Activated CD4-positive, alpha-beta T cell treated with anti-CD3 and anti-CD28 coated beads, Interleukin-2, amount 50 U/mL, for 16 hours (primary cell): Measurements from ENCODE around the gene DENND1A.

ENCODE experiments used
- DNase-seq: peaks from one replicate; pipeline ENCODE4 v3.0.0-alpha.2; 2020

DENND1A gene

DNA sequence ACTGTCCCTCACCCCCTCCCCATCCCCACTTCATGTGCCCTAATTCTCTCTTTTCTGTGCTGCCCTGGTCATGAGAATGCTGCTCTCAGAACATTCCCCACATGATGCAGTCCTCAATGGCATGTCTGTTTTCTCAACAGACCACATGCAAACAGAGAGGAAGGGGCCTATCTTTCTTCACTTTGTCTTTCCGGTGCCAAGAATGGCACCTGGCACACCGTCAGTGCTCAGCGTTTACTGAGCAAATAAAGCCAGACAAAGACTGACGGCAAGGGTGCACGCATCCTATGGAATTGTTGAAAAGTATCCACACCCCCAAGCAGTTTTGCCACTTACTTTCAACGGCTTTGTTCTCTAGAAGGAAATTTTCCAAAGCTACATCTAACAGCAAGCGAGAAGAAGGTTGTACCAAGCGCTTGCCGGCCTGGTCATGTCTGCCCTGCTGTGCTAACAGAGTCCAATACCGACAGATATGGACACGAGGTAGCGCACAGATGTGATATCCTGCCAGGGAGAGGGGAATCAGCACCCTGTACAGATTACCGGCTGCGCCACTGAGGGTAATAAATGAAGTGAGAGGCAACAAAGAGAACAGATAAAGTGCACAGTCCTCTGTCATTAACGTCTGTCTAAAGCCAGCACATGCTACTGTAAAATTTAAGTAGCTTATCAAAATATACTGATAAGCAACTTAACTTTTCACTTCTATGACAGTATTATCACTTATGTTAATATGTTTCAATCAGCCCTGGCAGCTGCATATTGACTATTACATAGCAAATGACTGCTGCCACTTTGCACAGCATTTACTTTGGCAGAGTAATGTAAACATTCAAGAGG, 251.7 kb downstream of the DENND1A start:
- no peak for DNase-seq

DNA sequence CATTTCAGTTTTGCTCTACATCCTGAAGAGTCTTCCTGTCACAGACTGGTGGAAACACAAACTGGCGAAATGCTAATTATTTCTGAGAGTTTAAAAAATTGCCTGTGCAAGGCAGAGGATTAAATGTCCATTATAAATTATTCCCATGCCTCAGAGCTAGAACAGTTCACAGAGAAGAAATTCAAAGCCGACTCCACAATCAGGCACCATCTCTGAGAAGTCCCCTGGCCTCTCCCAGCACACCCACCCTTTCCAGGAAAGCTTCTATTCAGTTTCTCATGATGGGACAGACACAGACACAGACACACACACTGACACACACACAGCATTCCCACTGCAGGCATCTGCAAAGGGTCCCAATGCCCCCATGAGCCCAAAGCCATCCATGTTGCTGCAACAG, 253.1 kb downstream of the DENND1A start:
- no peak for DNase-seq

DNA sequence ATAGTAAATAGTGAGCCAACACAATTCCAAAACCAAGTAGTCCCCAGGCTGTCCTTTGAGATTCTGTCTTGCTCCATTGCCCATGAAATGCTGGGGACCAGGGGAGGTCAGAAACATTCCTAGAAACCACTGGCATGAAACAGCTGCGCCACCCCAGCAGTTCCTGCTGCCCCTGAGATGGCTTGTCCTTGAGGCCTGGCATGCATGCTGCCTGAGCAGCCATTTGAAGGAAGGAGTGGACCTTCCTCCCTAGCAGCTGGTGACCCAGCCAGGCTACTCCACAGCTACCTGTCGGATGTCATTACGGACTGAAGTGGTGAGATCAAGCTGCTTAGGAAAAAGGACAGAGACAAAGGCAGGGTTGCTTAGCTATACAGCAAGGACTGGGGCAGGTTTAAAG, 260.6 kb downstream of the DENND1A start:
- DNase-seq: no peak

DNA sequence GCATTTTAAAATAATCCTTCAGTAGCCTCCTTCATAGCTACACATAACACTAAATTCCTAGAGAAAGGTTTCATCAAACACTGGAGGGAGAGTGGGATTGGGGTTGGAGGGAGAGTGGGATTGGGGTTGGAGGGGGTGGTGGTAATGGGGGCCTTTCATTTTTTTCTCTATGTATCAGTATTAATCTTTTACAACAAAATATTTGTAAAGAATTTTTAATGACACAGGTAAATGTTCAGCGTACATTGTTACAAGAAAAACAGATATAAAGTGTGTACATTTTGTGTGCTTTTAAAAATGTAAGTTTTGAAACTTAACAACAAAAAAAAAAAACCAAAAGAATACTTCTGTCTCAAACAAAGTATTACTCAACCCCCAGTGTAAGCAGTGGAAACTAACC, 266.4 kb downstream of the DENND1A start:
- no peak for DNase-seq

DNA sequence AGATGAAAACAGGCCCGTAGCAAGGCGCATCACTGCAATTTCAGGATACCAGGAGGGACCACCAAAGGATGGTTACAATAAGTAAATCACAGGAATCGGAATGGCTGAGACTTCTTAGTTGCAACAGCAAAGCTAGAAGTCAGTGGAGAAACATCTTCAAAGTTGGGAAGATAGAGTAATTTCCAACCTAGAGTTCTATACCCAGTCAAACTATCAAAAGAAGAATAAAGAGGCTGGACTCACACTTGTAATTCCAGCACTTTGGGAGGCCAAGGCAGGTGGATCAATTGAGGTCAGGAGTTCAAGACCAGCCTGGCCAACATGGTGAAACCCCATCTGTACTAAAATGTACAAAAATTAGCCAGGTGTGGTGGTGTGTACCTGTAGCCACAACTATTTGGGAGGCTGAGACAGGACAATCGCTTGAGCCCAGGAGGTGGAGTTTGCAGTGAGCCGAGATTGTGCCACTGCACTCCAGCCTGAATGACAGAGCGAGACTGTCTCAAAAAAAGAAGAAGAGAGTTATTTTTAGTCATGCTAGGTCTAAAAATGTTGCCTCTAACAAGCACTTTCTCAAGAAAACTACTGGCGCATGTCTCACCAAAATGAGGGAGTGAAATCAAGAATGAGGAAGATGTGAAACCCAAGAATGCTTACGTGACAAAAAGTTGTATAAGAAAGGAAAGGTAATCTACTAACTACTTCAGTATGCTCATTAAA, 267.7 kb downstream of the DENND1A start:
- DNase-seq: no peak

DNA sequence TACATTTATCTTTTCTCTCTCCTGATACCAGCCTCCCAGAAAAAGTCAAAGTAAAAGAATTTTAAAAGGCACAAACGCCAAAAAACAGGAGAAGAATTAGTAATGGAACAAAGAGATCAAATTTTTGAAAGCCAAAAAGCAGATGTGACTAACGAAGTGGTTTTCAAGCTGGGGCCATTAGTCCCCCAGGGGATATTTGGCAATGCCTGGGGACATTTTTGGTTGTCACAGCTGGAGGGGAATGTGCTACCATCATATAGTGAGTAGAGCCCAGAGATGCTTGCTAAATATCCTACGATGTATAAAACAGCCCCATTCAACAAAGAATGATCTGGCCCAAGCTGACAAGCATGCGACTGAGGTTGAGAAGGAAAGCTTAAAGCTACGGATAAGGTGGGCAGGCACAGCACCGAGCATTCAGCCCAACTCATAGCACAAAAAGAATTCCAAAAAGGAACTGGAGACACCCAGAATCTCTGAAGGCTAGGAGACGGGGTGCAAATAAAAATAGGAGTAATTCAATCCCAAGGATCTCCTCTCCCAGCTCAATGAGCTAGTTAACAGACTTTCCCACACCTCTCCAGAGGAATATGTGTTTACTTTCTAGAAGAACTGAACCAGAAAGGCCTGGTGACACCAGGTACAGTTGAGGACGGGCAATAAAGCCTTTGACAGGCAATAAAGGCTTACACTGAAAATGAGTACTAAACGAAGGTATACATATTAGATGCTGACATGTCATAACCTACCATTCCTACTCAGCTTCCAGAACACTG, 269.0 kb downstream of the DENND1A start:
- no peak for DNase-seq

DNA sequence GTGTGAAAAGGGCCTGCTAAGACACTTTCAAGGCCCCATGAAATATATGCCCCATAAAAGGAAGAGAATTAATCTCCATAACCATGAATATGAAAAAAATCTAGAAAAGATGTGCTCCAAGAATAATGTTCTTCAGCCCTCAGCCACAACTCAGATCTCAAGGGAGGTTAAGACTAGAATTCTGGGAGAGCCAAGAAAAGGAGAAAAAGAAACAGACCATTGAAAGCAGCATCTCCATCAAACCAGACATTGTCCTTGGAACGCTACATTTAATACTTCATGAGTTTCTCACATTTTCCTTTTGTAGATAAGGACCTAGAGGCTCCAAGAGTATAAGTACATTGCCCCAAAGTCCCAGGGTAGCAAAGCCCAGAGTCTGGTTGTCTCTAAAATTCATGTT, 270.6 kb downstream of the DENND1A start:
- DNase-seq: no peak

DNA sequence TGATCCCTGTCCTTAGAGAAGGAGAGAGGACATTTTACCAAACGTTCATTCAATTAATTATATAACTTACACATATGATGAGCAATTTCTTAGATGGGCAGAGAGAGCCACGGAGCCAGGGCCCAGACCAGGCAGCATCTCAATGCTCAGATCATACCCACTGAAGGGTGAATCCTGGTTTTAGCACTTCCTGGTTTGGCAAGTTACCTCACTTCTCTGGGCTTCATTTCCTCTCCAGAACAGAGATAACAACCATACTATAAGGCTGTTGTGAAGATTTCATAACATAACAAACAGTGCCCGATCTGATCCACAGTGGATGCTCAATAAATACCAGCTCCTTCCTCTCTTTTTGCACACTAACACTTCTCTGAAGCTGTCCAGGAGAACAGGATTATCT, 271.1 kb downstream of the DENND1A start:
- no peak for DNase-seq

DNA sequence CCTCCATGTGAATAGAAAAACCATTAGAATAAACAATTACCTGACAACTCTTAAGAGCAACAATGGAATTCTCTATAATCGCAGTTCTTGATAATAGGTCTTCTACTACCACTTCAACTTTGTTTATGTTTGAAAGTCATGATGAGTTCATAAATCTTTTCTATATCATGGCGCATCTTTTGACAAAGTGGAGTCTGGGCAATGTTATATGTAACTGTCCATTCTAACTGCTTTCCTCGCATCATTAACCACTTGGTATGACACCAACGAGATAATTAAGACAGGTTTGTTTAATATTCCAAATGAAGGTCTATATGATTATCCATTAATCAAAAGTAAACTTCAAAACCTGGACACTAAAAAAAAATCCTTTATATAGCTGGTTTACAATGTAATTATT, 272.0 kb downstream of the DENND1A start:
- DNase-seq: no peak

DNA sequence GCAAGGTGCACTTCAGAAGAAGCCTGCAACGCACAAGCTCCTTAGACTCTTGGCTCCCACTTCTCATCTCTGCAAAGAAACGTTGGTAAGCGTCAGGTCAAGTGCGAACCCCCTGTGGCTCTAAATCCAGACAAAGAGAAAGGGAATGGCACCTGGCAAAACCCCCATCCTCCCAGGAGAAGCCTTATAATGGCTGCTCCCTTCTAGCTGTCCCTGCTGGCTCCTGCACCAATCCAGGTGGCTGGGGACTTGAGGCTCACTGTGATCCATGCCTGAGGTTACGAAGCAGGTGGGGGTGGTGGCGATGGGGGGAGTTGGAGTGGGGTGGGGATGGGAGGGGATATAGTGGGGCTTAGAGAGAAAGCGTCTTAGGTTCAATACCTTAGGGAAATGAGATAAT, 272.8 kb downstream of the DENND1A start:
- no peak for DNase-seq

DNA sequence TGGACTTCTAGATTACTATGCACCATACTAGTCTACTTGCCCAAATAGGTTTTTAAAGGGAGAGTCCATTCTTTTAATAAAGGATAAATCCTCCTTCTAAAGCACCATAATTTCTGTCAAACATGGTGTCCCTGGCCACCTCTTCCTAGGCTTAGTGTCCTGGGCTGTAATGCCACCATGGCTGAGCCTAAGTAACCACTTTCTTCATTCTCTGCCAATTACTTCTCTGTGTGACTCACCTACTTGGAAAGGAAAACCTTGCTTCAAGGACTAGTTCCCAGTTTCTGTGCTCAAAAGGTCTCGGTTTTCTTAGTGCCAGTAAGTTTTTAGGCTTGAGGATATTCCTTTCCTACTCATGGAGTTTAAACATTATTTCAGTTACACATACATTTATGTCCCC, 273.4 kb downstream of the DENND1A start:
- DNase-seq: no peak

DNA sequence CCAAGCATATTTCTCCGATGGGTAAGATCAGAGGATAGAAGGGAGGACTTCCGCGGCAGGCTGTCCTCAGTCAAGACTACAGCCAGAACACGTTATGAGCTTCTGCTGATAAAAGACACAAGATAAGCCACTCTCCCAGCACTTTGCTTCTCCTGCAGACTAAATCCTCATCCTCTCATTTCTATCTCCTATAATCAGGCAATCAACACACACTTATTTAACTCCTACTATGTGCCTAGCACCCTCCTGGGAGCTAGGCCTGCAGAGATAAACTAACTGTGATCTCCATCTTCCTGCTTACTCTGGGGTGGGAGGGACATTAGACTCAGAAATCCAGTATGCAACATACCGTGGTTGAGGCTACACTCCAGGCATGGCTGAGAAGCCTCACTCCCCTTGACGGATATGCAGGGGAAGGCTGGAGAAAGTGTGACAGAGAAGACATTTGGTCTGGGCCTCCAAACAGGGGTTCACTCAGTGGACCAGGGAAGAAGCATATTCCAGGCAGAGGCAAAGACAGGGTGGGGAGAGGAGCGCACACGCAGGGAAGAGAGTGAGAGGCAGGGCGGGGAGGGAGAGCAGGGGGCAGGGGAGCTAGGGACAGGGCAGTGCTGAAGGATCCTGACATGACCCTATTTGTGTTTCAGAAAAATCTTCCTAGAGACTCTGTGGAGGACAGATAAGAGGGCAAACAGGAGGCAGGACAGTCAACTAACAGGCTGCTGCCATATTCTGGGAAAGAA, 274.1 kb downstream of the DENND1A start:
- no peak for DNase-seq

DNA sequence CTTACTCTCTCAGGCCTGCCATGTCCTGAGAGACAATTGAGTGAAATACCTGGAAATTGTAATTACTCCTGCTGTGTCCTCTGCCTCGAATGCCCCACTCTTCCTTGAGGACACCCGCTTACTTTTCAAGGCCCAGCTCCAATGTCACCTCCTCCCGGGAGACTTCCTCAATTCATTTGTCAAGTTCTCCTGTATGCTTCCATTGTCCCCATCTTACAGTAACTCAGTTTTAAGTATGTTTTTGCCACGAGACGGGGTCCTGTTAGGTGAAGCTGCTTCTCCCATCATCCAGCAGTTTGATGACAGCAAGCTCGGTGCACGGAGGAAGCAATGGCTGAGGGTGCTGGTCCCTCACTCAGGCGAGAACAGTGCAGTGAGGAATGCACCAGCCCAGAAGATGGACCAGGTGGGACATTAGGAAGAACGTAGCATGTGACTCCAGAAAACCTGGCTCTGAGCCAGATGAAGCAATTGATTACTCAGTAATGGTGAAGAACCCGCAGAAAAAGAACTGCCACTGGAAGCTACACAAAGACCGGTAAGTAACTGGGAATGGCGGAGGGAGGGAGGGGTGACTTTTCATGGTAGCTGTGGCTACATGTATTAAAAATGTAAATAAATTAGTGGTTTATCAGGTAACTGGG, 274.8 kb downstream of the DENND1A start:
- no peak for DNase-seq

DNA sequence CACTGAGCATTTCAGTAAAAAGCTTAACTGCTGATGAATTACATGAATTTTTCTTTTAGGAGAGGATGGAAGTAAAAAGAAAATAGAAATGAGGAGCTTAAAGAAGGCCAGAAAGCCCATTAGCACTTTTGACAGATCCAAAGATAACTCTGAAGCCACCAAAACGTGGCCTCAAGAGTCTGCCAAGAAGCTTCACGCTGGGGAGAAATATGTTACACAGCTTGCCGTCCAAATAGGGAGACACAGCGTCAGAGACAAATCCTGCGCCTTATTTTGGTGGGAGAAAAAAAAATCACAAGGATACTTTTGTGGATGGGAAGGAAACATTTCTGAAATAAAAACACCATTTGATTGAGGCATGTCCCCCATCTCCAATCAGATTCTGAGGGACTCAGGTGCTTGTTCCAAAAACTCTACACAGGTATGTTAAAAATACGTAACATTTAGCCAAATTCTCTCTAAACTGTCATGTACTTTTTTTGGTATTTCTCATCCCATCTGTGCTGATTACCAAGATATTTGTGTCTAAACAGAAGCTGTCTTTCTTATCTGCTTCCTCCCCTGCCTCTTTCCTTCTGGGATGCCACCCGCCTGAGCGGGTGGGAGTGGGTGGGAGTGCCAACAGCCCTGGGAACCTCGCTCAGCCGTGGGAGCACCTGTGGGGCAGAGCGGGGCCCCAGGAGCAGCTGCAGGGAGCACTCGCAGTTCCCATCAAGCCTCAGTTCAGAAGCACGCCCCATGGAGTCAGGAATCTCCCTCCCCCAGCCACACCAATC, 275.5 kb downstream of the DENND1A start:
- no peak for DNase-seq

DNA sequence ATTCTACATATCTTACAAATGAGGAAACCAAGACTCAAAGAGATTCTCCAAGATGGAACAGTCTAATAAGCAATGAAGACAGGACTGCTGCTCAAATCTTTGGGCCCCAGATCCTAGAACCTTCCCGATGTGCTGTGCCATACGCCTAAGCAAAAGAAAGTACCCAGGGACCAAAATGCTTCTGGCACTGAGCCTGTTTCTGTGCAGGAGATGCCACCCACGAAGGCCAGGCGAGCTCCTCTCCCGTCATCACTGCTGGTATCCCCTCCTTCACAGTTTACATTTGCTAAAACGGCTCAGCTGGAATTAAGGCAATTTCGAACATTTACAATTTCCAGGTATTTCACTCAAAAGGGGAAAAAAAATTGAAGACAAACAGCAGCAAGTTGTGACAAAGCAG, 277.5 kb downstream of the DENND1A start:
- DNase-seq: no peak

DNA sequence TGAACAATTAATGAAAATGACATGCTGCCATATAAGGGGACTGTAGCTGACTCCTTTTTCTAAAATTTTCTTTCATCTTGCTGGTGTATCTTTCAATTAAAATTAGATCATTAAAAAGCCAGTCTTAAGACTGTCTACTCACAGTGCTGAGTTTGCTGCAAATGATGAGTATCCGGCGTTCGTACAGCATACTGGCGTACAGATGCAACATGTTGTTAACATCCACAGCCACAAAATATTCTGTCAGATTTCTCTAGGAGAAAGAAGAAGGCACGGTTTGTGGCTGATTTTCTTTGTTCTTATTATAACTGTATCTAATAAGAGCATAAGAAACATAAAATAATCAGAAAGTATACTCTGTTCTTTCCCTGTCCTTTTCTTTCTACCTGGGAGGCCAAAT, 278.1 kb downstream of the DENND1A start:
- no peak for DNase-seq

DNA sequence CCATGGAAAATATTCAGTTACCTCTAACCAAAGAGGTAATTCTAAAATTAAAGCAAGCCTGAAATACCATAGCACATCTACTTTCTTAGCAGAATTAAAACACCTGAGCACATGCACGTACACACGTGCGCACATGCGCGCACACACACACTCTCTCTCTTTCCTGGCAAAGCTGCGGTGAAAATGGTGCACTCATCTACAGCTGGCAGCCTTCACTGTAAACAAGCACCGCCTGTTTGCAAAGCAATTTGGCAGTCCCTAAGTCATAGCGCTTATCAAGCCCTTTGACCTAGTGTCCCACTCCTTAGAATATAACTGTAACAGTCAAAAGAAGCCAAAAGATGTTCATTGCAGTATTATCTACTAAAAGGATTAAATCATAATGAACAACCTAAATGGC, 278.7 kb downstream of the DENND1A start:
- DNase-seq: no peak

DNA sequence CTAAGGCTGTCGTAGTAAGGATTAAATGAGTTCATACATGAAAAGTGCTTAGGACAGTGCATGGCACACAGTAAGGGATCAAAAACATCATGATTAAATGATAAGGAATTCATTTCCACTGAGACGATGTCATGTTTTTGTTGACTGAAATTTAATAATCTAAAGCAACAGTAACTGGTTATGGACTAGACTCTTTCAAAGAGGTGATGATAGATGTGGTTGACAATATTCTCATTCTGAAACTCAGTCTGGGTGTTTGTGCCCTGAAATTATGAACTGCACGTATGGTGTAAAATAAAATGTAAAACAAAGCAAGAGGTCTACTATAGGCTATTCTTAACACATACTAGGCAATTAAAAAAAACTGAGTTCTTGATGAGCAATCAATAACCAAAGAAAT, 280.0 kb downstream of the DENND1A start:
- peak; percentile 49 for DNase-seq

DNA sequence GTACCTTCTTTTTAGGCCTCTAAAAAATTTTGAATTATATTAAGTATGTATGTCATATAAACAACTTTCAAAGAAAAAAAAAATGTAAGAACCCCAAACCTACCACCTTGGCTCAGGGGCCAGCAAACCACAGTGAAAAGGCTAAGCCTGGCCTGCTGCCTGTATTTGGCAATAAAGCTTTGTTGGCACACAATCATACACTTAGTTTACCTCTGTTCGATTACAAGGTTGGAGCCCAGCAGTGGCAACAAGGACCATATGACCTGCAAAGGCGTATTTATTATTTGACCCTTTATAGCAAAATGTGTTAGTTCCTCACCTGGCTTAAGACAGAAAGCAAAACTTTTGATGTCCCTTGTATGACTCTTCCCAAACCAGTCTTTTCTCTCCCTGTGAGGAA, 282.8 kb downstream of the DENND1A start:
- no peak for DNase-seq

DNA sequence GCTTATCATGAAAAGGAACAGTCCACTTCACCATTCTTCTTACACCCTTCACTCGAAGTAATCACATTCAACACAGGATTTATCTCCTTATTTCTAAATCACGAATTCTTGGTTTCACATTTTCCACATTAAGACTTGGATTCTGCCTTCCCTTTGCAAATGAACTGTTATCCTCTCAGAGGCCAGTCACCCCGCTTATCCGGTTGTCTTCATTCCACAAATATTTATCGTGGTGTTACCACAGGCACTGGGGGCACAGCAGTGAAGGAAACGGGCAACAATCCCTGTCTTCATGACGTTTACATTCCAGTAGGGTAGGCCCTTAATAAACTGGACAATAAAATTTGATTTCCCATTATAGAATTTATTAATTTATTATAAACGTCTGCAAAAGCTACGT, 284.2 kb downstream of the DENND1A start:
- no peak for DNase-seq

DNA sequence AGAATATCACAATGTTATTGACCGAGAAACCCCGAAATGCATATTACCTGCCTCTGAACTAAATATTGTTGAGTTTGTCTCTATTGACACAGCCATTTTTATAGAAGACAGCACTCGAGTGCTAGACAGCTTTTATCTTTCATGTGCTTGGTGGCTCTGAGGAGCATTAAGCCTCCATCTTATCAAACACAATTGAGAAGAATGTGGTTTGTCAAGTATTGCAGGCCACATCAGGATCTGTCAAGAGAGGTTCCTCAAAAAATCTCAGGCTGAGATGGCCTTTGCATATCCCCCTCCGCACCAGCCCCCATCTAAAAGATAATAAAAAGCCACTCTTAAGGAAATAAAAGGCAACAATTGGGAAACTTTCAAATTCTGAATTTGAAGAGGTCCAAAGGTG, 284.8 kb downstream of the DENND1A start:
- DNase-seq: no peak

DNA sequence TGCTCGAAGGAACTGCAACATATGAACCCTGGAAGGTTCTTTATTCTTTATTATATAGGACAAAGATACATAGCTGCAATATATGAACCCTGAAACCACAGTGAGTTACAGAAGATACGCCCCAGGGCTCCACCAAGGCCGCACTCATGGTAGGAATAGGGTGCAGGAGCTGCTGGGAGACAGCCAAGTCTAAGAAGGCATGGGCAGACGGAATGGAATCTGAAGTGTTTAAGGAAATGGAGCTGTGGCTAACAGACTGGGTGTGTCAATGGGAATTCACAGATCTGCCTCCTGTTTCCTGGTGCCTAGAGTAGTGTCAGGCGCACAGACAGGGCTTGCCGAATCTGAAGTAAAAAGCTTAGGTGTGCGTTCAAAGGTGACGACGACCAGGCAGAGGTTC, 286.4 kb downstream of the DENND1A start:
- no peak for DNase-seq
